Thyroid gland (tissue), 4 donors: Measurements from ENCODE around the gene AGPAT4. TPM values are rescaled to one million over a fixed set of nuclear protein-coding genes. Genes with fewer than 3 reads are reported as not detected.

ENCODE experiments used
- DNase-seq, 2 donors: peaks; one replicate each; pipeline ENCODE4 v3.0.0-alpha.2; 2019
- H3K27ac ChIP-seq, 3 donors: fragments of 200-600 bp; sonication (generic); 1 replicate in 2 of 3; 2 replicates in 1 of 3; pipeline ENCODE4 v1.5.1; 2016 to 2019; ENCODE audit warnings: mild to moderate bottlenecking in 1 of 3, moderate library complexity in 1 of 3
- H3K27me3 ChIP-seq: fragments of 200-600 bp; sonication (generic); one replicate; pipeline ENCODE4 v1.5.1; 2019
- H3K36me3 ChIP-seq, 2 donors: fragments of 200-600 bp; sonication (generic); one replicate each; pipeline ENCODE4 v1.5.1; 2016 to 2019
- H3K4me1 ChIP-seq, 2 donors: fragments of 200-600 bp; sonication (generic); one replicate each; pipeline ENCODE4 v1.5.1; 2017 to 2019
- H3K4me3 ChIP-seq, 3 donors: fragments of 200-600 bp; sonication (generic); replicated peaks in 1 of 3; 1 replicate in 2 of 3; 2 replicates in 1 of 3; pipeline ENCODE4 v1.5.1; 2016; ENCODE audit warnings: mild to moderate bottlenecking in 1 of 3
- H3K9me3 ChIP-seq: fragments of 200-600 bp; sonication (generic); one replicate; pipeline ENCODE4 v1.5.1; 2017
- CTCF ChIP-seq, 6 experiments: fragments of 200-600 bp in 3 of 6; fragments of 450-650 bp in 3 of 6; sonication (generic) in 3 of 6; IDR thresholded peaks; one replicate each; pipeline ENCODE4 v1.5.1; 2016 to 2019; ENCODE audit warnings: antibody characterized with exemption in 6 of 6, mild to moderate bottlenecking in 2 of 6, inconsistent platforms in 1 of 6, moderate library complexity in 1 of 6
- POLR2A ChIP-seq, 2 donors: fragments of 450-650 bp; IDR thresholded peaks; one replicate each; pipeline ENCODE4 v1.6.1; 2017; ENCODE audit warnings: antibody characterized with exemption in 2 of 2, mild to moderate bottlenecking in 2 of 2, moderate library complexity in 1 of 2
- WGBS, 2 donors: methylation state at CpG; one replicate each; pipeline ENCODE4 v1.1.5; 2017; 5-methylcytosine and 5-hydroxymethylcytosine counted together
- intact Hi-C: fragments of 100-400 bp; cut with DNase I; formaldehyde crosslinking; loops from one replicate; pipeline ENCODE4 v1.15.1; 2023
- total RNA-seq, 4 donors: library from RNA; depleted of rRNA; stranded (reverse); fragments of >200 nt; gene quantifications; one replicate each; pipeline ENCODE4 v1.2.3, GENCODE V29; 2016

Gene AGPAT4
- total RNA-seq, 4 donors from 2014 or later, result 6.1 to 12.8 (median 6.9) TPM

DNA sequence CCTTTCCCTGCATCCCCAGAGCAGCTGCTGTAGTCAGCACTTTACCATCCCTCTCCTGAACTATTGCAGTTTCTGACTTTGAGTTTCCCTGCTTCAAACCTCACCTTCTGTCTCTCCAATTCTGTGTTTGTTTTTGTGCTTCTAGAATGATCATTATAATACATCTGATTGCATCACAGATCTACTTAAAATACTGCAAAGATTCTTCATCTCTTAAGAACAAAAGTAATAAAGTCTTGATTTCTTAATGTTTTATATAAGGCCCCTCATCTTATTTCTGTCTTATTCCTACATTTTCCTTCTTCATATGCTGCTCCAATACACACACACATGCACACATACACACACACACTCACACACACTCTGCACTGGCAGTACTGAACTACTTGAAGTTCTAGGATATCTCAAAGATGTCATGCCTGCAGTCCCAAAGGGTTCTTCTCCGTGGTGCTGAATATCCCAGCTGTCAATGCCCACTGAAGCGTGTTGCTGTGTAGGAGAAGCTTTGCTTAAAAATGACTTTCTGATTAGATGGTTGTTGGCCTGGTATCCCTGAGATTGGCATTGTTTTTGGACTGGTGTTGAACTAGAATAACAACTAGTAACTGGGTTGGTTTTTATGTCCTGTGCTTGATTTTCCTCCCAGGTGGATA is 185.1 kb downstream of the AGPAT4 start:
- Histone ChIP-seq H3K9me3 (no peaks in the 10 kb centered on the region), H3K27ac (no peak overlapping the region), H3K4me3 (no peak overlapping the region), H3K4me1 (no peaks in the 10 kb centered on the region), H3K36me3 (peaks cover 35 to 56% of the 10 kb centered on the region in 2 donors), H3K27me3 (no peaks in the 10 kb centered on the region)
- no peak for DNase-seq
- intact Hi-C loops, result no loop called here
- TF ChIP-seq POLR2A (IDR thresholded peaks at IDR 0.05) (no peak), CTCF (IDR thresholded peaks at IDR 0.05) (no peak)
- 58 to 61% methylated on average over 2 of the region's 2 CpGs for WGBS, 2 donors

- Histone ChIP-seq H3K27ac (no peak overlapping the region), H3K27me3 (no peaks in the 10 kb centered on the region), H3K9me3 (no peaks in the 10 kb centered on the region), H3K4me1 (no peaks in the 10 kb centered on the region), H3K36me3 (peaks cover 49 to 70% of the 10 kb centered on the region in 2 donors), H3K4me3 (no peak overlapping the region)
- no peak for DNase-seq
- no peak for TF ChIP-seq CTCF (IDR thresholded peaks at IDR 0.05)
- TF ChIP-seq POLR2A (IDR thresholded peaks at IDR 0.05), result no peak
- 96 to 97% methylated on average over 5 of the region's 5 CpGs for WGBS, 2 donors
- intact Hi-C loops, result no loop called here
These were observed 188.6 kb downstream of the AGPAT4 start for GRCh38 chr6:161085246-161085645.

- no peak for TF ChIP-seq POLR2A (IDR thresholded peaks at IDR 0.05)
- TF ChIP-seq CTCF (IDR thresholded peaks at IDR 0.05), result no peak
- DNase-seq, result no peak
- no peak overlapping the region for H3K4me3 ChIP-seq
- peaks cover 28 to 42% of the 10 kb centered on the region in 2 donors for H3K36me3 ChIP-seq
- WGBS, 2 donors, result 84 to 89% methylated on average over 2 of the region's 2 CpGs
- H3K27ac ChIP-seq, result no peak overlapping the region
- intact Hi-C loops, result no loop called here
- no peaks in the 10 kb centered on the region for H3K9me3 ChIP-seq
- H3K27me3 ChIP-seq, result no peaks in the 10 kb centered on the region
- H3K4me1 ChIP-seq, result no peaks in the 10 kb centered on the region
These were observed 191.6 kb downstream of the AGPAT4 start for GRCh38 chr6:161082215-161082614.

DNA sequence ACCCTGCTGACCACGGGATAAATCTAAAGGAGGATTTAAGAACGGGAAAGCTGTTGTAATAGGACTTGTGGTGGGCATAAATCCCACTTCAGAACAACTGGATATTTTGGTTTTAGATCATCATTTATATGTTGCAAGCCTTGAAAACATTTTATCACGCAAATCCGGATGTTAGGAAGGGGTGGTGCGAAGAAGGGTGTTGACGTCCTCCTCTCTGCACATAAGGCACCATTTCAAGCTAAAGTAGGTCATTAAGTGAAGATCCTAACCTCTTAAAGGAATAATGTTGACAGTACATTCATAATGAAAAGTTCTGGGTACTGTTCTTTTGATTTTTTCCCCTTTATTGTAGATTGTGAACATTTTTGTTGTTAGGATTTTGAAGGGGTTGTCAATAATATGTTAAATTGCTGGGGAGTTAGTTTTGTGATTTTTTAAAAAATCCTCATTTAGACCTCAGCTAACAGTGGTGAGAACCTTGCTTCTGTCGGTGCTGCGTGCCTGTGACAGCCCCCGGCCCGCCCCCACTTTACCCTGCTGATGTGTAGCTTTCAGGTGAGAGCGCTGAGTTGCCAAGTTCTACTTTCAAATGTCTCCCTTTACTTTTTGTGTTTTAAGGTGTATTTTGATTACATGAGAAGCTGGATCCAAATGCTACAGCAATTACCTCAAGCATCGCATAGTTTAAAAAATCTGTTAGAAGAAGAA is 193.4 kb downstream of the AGPAT4 start:
- Histone ChIP-seq H3K27ac (no peak overlapping the region), H3K27me3 (no peaks in the 10 kb centered on the region), H3K4me3 (no peak overlapping the region), H3K4me1 (no peaks in the 10 kb centered on the region), H3K36me3 (peaks cover 23 to 32% of the 10 kb centered on the region in 2 donors), H3K9me3 (no peaks in the 10 kb centered on the region)
- intact Hi-C loops, result no loop called here
- 91 to 96% methylated on average over 12 of the region's 12 CpGs for WGBS, 2 donors
- no peak for DNase-seq
- TF ChIP-seq POLR2A (IDR thresholded peaks at IDR 0.05) (no peak), CTCF (IDR thresholded peaks at IDR 0.05) (no peak)
